Measurements from ENCODE around the gene ARFRP1.

GRCh38 chr20:63742381-63743024 is 34.7 kb upstream of the ARFRP1 start:
- TF ChIP-seq CTCF (conservative IDR thresholded peaks at IDR 0.05; ENCODE audit: low read depth in 2 of 2) (no peak), POLR2AphosphoS5 (IDR thresholded peaks at IDR 0.05; ENCODE audit: low read depth) (no peak), EZH2phosphoT487 (IDR thresholded peaks at IDR 0.05; ENCODE audit: unreplicated experiment) (no peak), EZH2 (IDR thresholded peaks at IDR 0.05; ENCODE audit: low read depth, unreplicated experiment) (no peak), JUNB (IDR thresholded peaks at IDR 0.05; ENCODE audit: unreplicated experiment) (no peak), ZNF462 (CRISPR knock-in tag; IDR thresholded peaks at IDR 0.05) (no peak), STAT1 (IDR thresholded peaks at IDR 0.05; ENCODE audit: unreplicated experiment) (no peak), NANOG (IDR thresholded peaks at IDR 0.05; ENCODE audit: borderline replicate concordance) (no peak), REST (IDR thresholded peaks at IDR 0.05; ENCODE audit: unreplicated experiment) (no peak), ETS1 (IDR thresholded peaks at IDR 0.05) (no peak)
